ENCODE results near the gene NETO1. TPM values are rescaled to one million over a fixed set of nuclear protein-coding genes. Genes with fewer than 3 reads are reported as not detected.

Gene NETO1
- total and polyA plus RNA-seq, 4 donors = not detected

- H3K4me3 ChIP-seq (ENCODE audit: low read depth in 1 of 3, low read length in 3 of 3) = no peak overlapping the region
- no peaks in the 10 kb centered on the region for H3K27me3 ChIP-seq (ENCODE audit: control insufficient read depth in 4 of 4, insufficient read depth in 4 of 4, low read length in 3 of 4)
- TF ChIP-seq RXRA (IDR thresholded peaks at IDR 0.05) = no peak
- no peak for TF ChIP-seq SP1 (IDR thresholded peaks at IDR 0.05)
- TF ChIP-seq, protein P1, sequence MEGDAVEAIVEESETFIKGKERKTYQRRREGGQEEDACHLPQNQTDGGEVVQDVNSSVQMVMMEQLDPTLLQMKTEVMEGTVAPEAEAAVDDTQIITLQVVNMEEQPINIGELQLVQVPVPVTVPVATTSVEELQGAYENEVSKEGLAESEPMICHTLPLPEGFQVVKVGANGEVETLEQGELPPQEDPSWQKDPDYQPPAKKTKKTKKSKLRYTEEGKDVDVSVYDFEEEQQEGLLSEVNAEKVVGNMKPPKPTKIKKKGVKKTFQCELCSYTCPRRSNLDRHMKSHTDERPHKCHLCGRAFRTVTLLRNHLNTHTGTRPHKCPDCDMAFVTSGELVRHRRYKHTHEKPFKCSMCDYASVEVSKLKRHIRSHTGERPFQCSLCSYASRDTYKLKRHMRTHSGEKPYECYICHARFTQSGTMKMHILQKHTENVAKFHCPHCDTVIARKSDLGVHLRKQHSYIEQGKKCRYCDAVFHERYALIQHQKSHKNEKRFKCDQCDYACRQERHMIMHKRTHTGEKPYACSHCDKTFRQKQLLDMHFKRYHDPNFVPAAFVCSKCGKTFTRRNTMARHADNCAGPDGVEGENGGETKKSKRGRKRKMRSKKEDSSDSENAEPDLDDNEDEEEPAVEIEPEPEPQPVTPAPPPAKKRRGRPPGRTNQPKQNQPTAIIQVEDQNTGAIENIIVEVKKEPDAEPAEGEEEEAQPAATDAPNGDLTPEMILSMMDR (IDR thresholded peaks at IDR 0.05; ENCODE audit: low read depth, low read length, missing input control) = no peak
- TF ChIP-seq MAX (IDR thresholded peaks at IDR 0.05) = no peak
- TF ChIP-seq HNF4G (IDR thresholded peaks at IDR 0.05) = no peak
- TF ChIP-seq FOXA2 (IDR thresholded peaks at IDR 0.05) = no peak
- TF ChIP-seq REST (IDR thresholded peaks at IDR 0.05) = no peak
- no peak for TF ChIP-seq NR2F2 (IDR thresholded peaks at IDR 0.05)
- TF ChIP-seq ZBTB33 (IDR thresholded peaks at IDR 0.05) = no peak
- TF ChIP-seq EGR1 (IDR thresholded peaks at IDR 0.05; ENCODE audit: low read depth in 2 of 2) = no peak
- TF ChIP-seq FOXA1 (IDR thresholded peaks at IDR 0.05) = no peak
- TF ChIP-seq YY1 (IDR thresholded peaks at IDR 0.05) = no peak
- no peak for TF ChIP-seq GABPA (IDR thresholded peaks at IDR 0.05 in 1 of 2, conservative IDR thresholded peaks at IDR 0.05 in 1 of 2)
- no peak for TF ChIP-seq RAD21 (IDR thresholded peaks at IDR 0.05)
- TF ChIP-seq, protein P2, sequence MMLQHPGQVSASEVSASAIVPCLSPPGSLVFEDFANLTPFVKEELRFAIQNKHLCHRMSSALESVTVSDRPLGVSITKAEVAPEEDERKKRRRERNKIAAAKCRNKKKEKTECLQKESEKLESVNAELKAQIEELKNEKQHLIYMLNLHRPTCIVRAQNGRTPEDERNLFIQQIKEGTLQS (IDR thresholded peaks at IDR 0.05) = no peak
- TF ChIP-seq HNF4A (conservative IDR thresholded peaks at IDR 0.05) = no peak
- TF ChIP-seq TAF1 (conservative IDR thresholded peaks at IDR 0.05) = no peak
- no peak for TF ChIP-seq JUND (IDR thresholded peaks at IDR 0.05)
- H3K9ac ChIP-seq (ENCODE audit: low read depth in 1 of 2, low read length in 2 of 2) = no peak overlapping the region
- H3K9me3 ChIP-seq (ENCODE audit: control insufficient read depth in 4 of 4, low read length in 3 of 4) = no peaks in the 10 kb centered on the region
- DNase-seq (ENCODE audit: low spot score) = no peak
- H3K36me3 ChIP-seq (ENCODE audit: control insufficient read depth in 4 of 4, insufficient read depth in 3 of 4, low read depth in 1 of 4, low read length in 3 of 4) = no peaks in the 10 kb centered on the region
- no peak overlapping the region for H3K27ac ChIP-seq (ENCODE audit: low read depth in 1 of 2, low read length in 2 of 2)
- no peaks in the 10 kb centered on the region for H3K4me1 ChIP-seq (ENCODE audit: control insufficient read depth in 4 of 4, insufficient read depth in 4 of 4, low read length in 3 of 4)
- 19% methylated on average over 4 of the region's 4 CpGs for WGBS
Observed at GRCh38 chr18:72840109-72840508, 27.7 kb downstream of the NETO1 start.
